GM23338 (cell line): ENCODE data around the gene SYCE1L. TPM values are rescaled to one million over a fixed set of nuclear protein-coding genes. Genes with fewer than 3 reads are reported as not detected.
"Not testable (repeated sequence)": the region's sequence is repeated elsewhere in the genome, so short reads cannot be mapped to it uniquely, and the experiment has no call there.

Experiments
- ATAC-seq: fragments of 200-7000 bp; cut with Tn5 transposase; 3 replicates; pipeline ENCODE4 v1.9.1; 2020
- DNase-seq: peaks from one replicate; pipeline ENCODE4 v3.0.0-alpha.2; 2015; ENCODE audit warnings: low spot score
- H2AFZ ChIP-seq: fragments of 200-600 bp; sonication (generic); 2 replicates; pipeline ENCODE4 v1.8.0; 2016; ENCODE audit warnings: antibody characterized with exemption, mild to moderate bottlenecking, moderate library complexity
- H3F3A ChIP-seq: fragments of 200-600 bp; sonication (generic); replicated peaks from 2 replicates; pipeline ENCODE4 v1.8.0; 2017; ENCODE audit warnings: antibody characterized with exemption, mixed run types, low read depth
- H3K27ac ChIP-seq: fragments of 200-600 bp; sonication (generic); 2 replicates; pipeline ENCODE4 v1.6.1; 2016; ENCODE audit warnings: low read depth
- H3K27me3 ChIP-seq: fragments of 200-600 bp; sonication (generic); 2 replicates; pipeline ENCODE4 v1.8.0; 2016; ENCODE audit warnings: mild to moderate bottlenecking, mixed run types, moderate library complexity; ENCODE audit not compliant: insufficient read depth
- H3K36me3 ChIP-seq: fragments of 200-600 bp; sonication (generic); 2 replicates; pipeline ENCODE4 v1.8.0; 2016; ENCODE audit warnings: mild to moderate bottlenecking; ENCODE audit not compliant: insufficient read depth
- H3K4me1 ChIP-seq: fragments of 200-600 bp; sonication (generic); 2 replicates; pipeline ENCODE4 v1.8.0; 2016; ENCODE audit warnings: mild to moderate bottlenecking, moderate library complexity; ENCODE audit not compliant: insufficient read depth
- H3K4me2 ChIP-seq: fragments of 200-600 bp; sonication (generic); 2 replicates; pipeline ENCODE4 v1.7.1; 2017; ENCODE audit warnings: mixed run types
- H3K4me3 ChIP-seq: fragments of 200-600 bp; sonication (generic); 2 replicates; pipeline ENCODE4 v1.6.1; 2016; ENCODE audit warnings: mixed run types
- H3K79me2 ChIP-seq: fragments of 200-600 bp; sonication (generic); replicated peaks from 2 replicates; pipeline ENCODE4 v1.8.0; 2017; ENCODE audit warnings: mild to moderate bottlenecking; ENCODE audit not compliant: insufficient read depth
- H3K9me2 ChIP-seq: fragments of 200-600 bp; sonication (generic); 2 replicates; pipeline ENCODE4 v1.8.0; 2017; ENCODE audit not compliant: insufficient read depth
- H4K20me1 ChIP-seq: fragments of 200-600 bp; sonication (generic); replicated peaks from 2 replicates; pipeline ENCODE4 v1.8.0; 2017; ENCODE audit warnings: mild to moderate bottlenecking; ENCODE audit not compliant: insufficient read depth
- H3K27ac Mint-ChIP-seq: 2 replicates; pipeline ENCODE4 v1.8.0; 2020; ENCODE audit warnings: inconsistent platforms, mild to moderate bottlenecking, moderate library complexity, mixed read lengths
- H3K27me3 Mint-ChIP-seq: 3 replicates; pipeline ENCODE4 v1.8.0; 2022; ENCODE audit warnings: low read depth, mild to moderate bottlenecking, moderate library complexity, mixed read lengths, inconsistent platforms; ENCODE audit not compliant: insufficient read depth, poor library complexity
- H3K36me3 Mint-ChIP-seq: 3 replicates; pipeline ENCODE4 v1.8.0; 2021; ENCODE audit warnings: low read depth, mild to moderate bottlenecking, inconsistent platforms, moderate library complexity, mixed read lengths
- H3K4me1 Mint-ChIP-seq: 3 replicates; pipeline ENCODE4 v1.8.0; 2020; ENCODE audit warnings: mild to moderate bottlenecking, inconsistent platforms, mixed read lengths
- H3K4me3 Mint-ChIP-seq: 3 replicates; pipeline ENCODE4 v1.8.0; 2021; ENCODE audit warnings: moderate library complexity, mild to moderate bottlenecking, inconsistent platforms, mixed read lengths
- H3K9me3 Mint-ChIP-seq: 3 replicates; pipeline ENCODE4 v1.8.0; 2020; ENCODE audit warnings: moderate library complexity, mild to moderate bottlenecking, inconsistent platforms, mixed read lengths
- CREB1 ChIP-seq: fragments of 250-450 bp; sonication (Bioruptor Pico); IDR thresholded peaks from 2 replicates; pipeline ENCODE4 v1.5.0; 2020; ENCODE audit warnings: low read depth, mild to moderate bottlenecking, moderate library complexity
- EZH2 ChIP-seq: fragments of 200-600 bp; sonication (generic); IDR thresholded peaks from one replicate; pipeline ENCODE4 v1.8.0; 2017; ENCODE audit warnings: antibody characterized with exemption, mild to moderate bottlenecking, low read depth; ENCODE audit not compliant: unreplicated experiment
- EZH2phosphoT487 ChIP-seq: fragments of 200-600 bp; sonication (generic); IDR thresholded peaks from one replicate; pipeline ENCODE4 v1.8.1; 2018; ENCODE audit warnings: antibody characterized with exemption; ENCODE audit not compliant: unreplicated experiment
- JUNB ChIP-seq: IDR thresholded peaks from one replicate; pipeline ENCODE4 v1.6.1; 2016; ENCODE audit warnings: antibody characterized with exemption; ENCODE audit not compliant: unreplicated experiment
- POLR2AphosphoS5 ChIP-seq: IDR thresholded peaks from 2 replicates; pipeline ENCODE4 v1.6.1; 2016; ENCODE audit warnings: antibody characterized with exemption, low read depth
- ZNF114 ChIP-seq: fragments of 250-450 bp; sonication (Bioruptor Pico); IDR thresholded peaks from 2 replicates; pipeline ENCODE4 v1.5.0; 2020; ENCODE audit warnings: mild to moderate bottlenecking, moderate library complexity
- ZNF331 ChIP-seq: fragments of 250-450 bp; sonication (Bioruptor Pico); IDR thresholded peaks from 2 replicates; pipeline ENCODE4 v1.5.0; 2020; ENCODE audit warnings: low read depth, mild to moderate bottlenecking, moderate library complexity
- polyA plus RNA-seq: library from polyadenylated mRNA; unstranded; fragments of >200 nt; fragmentation: Nextera tagmentation; extraction: Ambion mirVana; gene quantifications from 2 replicates; pipeline ENCODE4 v1.2.1, GENCODE V29; 2016
- total RNA-seq: library from RNA; depleted of rRNA; stranded (reverse); fragments of >200 nt; shearing (Covaris generic); gene quantifications from 2 replicates; pipeline ENCODE4 v1.2.3, GENCODE V29; 2014
- TF ChIP-seq, protein P1 (sequence below), 2 experiments: fragments of 200-600 bp in 1 of 2; sonication (generic) in 1 of 2; conservative IDR thresholded peaks; 2 replicates each; pipeline versions ENCODE4 v1.5.1 to v1.6.1; 2016 to 2017; ENCODE audit warnings: antibody characterized with exemption in 2 of 2, low read depth in 2 of 2, mild to moderate bottlenecking in 2 of 2, moderate library complexity in 1 of 2
- TF ChIP-seq, protein P2 (sequence below): IDR thresholded peaks from 2 replicates; pipeline ENCODE4 v1.6.1; 2016; ENCODE audit warnings: antibody characterized with exemption

Gene SYCE1L
- total and polyA plus RNA-seq, 2 experiments from 2014 or later = 3.9 to 5.9 TPM

DNA sequence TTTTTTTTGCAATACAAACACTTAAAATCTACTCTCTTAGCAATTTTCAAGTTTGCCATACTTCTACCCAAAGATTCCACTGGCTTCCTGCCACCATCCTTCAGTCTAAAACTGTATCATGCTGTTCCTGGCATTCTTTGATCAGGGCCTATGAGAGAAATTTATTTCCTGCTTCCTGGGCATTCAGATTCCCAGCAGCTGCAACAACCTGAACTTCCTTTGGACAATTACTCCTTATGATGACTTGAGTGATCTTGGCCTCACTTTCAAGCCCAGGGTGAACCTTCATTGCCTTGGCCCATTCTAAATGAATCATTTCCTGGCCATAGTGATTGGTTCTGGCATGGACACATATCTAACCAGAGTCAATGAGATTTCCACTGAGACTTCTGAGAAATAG, 26.3 kb upstream of the SYCE1L start (continued):
- TF ChIP-seq, protein P1, sequence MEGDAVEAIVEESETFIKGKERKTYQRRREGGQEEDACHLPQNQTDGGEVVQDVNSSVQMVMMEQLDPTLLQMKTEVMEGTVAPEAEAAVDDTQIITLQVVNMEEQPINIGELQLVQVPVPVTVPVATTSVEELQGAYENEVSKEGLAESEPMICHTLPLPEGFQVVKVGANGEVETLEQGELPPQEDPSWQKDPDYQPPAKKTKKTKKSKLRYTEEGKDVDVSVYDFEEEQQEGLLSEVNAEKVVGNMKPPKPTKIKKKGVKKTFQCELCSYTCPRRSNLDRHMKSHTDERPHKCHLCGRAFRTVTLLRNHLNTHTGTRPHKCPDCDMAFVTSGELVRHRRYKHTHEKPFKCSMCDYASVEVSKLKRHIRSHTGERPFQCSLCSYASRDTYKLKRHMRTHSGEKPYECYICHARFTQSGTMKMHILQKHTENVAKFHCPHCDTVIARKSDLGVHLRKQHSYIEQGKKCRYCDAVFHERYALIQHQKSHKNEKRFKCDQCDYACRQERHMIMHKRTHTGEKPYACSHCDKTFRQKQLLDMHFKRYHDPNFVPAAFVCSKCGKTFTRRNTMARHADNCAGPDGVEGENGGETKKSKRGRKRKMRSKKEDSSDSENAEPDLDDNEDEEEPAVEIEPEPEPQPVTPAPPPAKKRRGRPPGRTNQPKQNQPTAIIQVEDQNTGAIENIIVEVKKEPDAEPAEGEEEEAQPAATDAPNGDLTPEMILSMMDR (conservative IDR thresholded peaks at IDR 0.05; ENCODE audit: low read depth in 2 of 2) = no peak
- TF ChIP-seq, protein P2, sequence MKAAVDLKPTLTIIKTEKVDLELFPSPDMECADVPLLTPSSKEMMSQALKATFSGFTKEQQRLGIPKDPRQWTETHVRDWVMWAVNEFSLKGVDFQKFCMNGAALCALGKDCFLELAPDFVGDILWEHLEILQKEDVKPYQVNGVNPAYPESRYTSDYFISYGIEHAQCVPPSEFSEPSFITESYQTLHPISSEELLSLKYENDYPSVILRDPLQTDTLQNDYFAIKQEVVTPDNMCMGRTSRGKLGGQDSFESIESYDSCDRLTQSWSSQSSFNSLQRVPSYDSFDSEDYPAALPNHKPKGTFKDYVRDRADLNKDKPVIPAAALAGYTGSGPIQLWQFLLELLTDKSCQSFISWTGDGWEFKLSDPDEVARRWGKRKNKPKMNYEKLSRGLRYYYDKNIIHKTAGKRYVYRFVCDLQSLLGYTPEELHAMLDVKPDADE = no peak
- no peak for TF ChIP-seq POLR2AphosphoS5
- TF ChIP-seq EZH2phosphoT487 = no peak
- no peak for TF ChIP-seq ZNF114 (CRISPR knock-in tag)

DNA sequence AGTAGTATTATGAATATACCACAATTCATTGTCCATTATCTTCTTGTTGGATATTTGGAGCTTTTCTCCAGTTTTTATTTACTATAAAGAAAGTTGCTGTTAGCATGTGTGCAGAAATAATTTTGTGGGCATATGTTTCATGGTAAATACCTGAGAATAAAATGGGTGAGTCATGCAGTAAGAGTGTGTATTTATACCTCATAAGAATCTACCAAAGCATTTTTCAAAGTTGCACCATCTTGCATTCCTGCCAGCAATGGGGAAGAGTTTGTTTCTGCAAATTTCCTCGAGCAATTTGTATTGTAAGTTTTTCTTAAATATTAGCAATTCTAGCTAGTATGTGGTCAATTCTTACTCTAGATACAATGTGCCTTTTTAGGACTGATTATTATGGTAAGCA, 16.1 kb upstream of the SYCE1L start:
- H3K27ac Mint-ChIP-seq = no peak overlapping the region
- no peak for TF ChIP-seq ZNF331 (CRISPR knock-in tag)
- no peak for TF ChIP-seq CREB1 (CRISPR knock-in tag)
- no peak for TF ChIP-seq EZH2phosphoT487
- TF ChIP-seq EZH2 = no peak
- no peak for TF ChIP-seq JUNB
- no peak for TF ChIP-seq POLR2AphosphoS5
- TF ChIP-seq, protein P1 (conservative IDR thresholded peaks at IDR 0.05; ENCODE audit: low read depth in 2 of 2) = no peak
- no peaks in the 10 kb centered on the region for H3K4me1 Mint-ChIP-seq
- no peak overlapping the region for H2AFZ ChIP-seq
- no peaks in the 10 kb centered on the region for H3K9me2 ChIP-seq
- no peaks in the 10 kb centered on the region for H4K20me1 ChIP-seq
- H3K27ac ChIP-seq = no peak overlapping the region
- H3K36me3 ChIP-seq = no peaks in the 10 kb centered on the region
- no peaks in the 10 kb centered on the region for H3K79me2 ChIP-seq
- no peaks in the 10 kb centered on the region for H3K27me3 Mint-ChIP-seq
- H3K36me3 Mint-ChIP-seq = no peaks in the 10 kb centered on the region
- no peak for DNase-seq
- H3K4me1 ChIP-seq = no peaks in the 10 kb centered on the region
- H3K4me3 ChIP-seq = no peak overlapping the region
- no peak overlapping the region for H3K4me3 Mint-ChIP-seq
- H3F3A ChIP-seq = no peaks in the 10 kb centered on the region
- H3K9me3 Mint-ChIP-seq = peaks cover 9% of the 10 kb centered on the region; the same call in 1 of the 3 replicates
- H3K27me3 ChIP-seq = no peaks in the 10 kb centered on the region
- no peak overlapping the region for H3K4me2 ChIP-seq
- no peak for ATAC-seq

DNA sequence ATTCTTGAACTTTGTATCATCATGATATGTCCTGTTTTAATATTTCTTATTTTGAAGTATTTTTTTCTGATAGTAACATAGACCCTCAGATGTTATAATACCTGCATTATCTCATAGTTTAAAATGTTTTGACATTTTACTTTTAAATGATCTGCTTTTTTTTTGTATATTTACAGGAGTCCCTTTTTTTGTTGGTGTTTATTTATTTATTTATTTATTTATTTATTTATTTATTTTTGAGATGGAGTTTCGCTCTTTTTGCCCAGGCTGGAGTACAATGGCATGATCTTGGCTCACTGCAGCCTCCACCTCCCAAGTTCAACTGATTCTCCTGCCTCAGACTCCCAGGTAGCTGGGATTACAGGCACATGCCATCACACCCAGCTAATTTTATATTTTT, 12.9 kb upstream of the SYCE1L start:
- H3K27me3 Mint-ChIP-seq, H3K9me2 ChIP-seq, H3K4me1 Mint-ChIP-seq, H3K4me1 ChIP-seq, H3K4me3 ChIP-seq, H3K9me3 Mint-ChIP-seq, H3K4me3 Mint-ChIP-seq, H3K36me3 Mint-ChIP-seq, H3F3A ChIP-seq, H3K27me3 ChIP-seq, DNase-seq, H3K4me2 ChIP-seq, H3K27ac Mint-ChIP-seq, H3K36me3 ChIP-seq, ATAC-seq, H3K27ac ChIP-seq, H2AFZ ChIP-seq, H4K20me1 ChIP-seq, H3K79me2 ChIP-seq: not testable (repeated sequence)
